Measurements from ENCODE around the gene FERMT2. TPM values are rescaled to one million over a fixed set of nuclear protein-coding genes. Genes with fewer than 3 reads are reported as not detected.

The FERMT2 gene
- total RNA-seq, 1 experiment from 2014 or later = 33.3 TPM

- DNase-seq (ENCODE audit: low read depth, low spot score) (no peak), ATAC-seq (peak; percentile 59)
- no peaks in the 10 kb centered on the region; the same call in 1 of the 2 replicates for H3K36me3 ChIP-seq (ENCODE audit: control insufficient read depth, insufficient read depth, low read length)
- intact Hi-C loops (cut with micrococcal nuclease; ENCODE audit: unreplicated experiment) (no loop called here), in situ Hi-C loops (cut with HindIII; ENCODE audit: low pct_unique_long_range_greater_than_20kb, low sequenced_read_pairs) (no loop called here)
- H3K9me3 ChIP-seq (ENCODE audit: control insufficient read depth, insufficient read depth, low read depth, low read length) = no peaks in the 10 kb centered on the region
- CTCF ChIA-PET = no interaction called here
- no peak overlapping the region for H3K4me3 ChIP-seq (ENCODE audit: low read depth in 2 of 2, low read length in 2 of 2)
- no peak overlapping the region for H3K27ac ChIP-seq (ENCODE audit: low read length)
- TF ChIP-seq POLR2AphosphoS5 (IDR thresholded peaks at IDR 0.05; ENCODE audit: low read depth, low read length) (no peak), CTCF (IDR thresholded peaks at IDR 0.05) (no peak), SIN3A (IDR thresholded peaks at IDR 0.05; ENCODE audit: borderline replicate concordance, insufficient read depth, low read depth, low read length) (no peak), TCF7L2 (IDR thresholded peaks at IDR 0.05; ENCODE audit: low read depth, low read length) (no peak)
- TF ChIP-seq, protein P1, sequence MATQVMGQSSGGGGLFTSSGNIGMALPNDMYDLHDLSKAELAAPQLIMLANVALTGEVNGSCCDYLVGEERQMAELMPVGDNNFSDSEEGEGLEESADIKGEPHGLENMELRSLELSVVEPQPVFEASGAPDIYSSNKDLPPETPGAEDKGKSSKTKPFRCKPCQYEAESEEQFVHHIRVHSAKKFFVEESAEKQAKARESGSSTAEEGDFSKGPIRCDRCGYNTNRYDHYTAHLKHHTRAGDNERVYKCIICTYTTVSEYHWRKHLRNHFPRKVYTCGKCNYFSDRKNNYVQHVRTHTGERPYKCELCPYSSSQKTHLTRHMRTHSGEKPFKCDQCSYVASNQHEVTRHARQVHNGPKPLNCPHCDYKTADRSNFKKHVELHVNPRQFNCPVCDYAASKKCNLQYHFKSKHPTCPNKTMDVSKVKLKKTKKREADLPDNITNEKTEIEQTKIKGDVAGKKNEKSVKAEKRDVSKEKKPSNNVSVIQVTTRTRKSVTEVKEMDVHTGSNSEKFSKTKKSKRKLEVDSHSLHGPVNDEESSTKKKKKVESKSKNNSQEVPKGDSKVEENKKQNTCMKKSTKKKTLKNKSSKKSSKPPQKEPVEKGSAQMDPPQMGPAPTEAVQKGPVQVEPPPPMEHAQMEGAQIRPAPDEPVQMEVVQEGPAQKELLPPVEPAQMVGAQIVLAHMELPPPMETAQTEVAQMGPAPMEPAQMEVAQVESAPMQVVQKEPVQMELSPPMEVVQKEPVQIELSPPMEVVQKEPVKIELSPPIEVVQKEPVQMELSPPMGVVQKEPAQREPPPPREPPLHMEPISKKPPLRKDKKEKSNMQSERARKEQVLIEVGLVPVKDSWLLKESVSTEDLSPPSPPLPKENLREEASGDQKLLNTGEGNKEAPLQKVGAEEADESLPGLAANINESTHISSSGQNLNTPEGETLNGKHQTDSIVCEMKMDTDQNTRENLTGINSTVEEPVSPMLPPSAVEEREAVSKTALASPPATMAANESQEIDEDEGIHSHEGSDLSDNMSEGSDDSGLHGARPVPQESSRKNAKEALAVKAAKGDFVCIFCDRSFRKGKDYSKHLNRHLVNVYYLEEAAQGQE (IDR thresholded peaks at IDR 0.05; ENCODE audit: insufficient read depth in 1 of 2, low read depth in 2 of 2, low read length in 1 of 2) = no peak
- H3K27me3 ChIP-seq (ENCODE audit: control insufficient read depth, insufficient read depth, low read length) = no peaks in the 10 kb centered on the region
- H3K4me1 ChIP-seq (ENCODE audit: control insufficient read depth, insufficient read depth, low read length) = peaks cover 26% of the 10 kb centered on the region
- POLR2A ChIA-PET = no interaction called here
- no TSS peak for BruUV-seq (replicated peaks)
Measured at GRCh38 chr14:52922656-52923055, 28.2 kb downstream of the FERMT2 start.

- Histone ChIP-seq H3K27ac (ENCODE audit: low read length) (no peak overlapping the region), H3K27me3 (ENCODE audit: control insufficient read depth, insufficient read depth, low read length) (no peaks in the 10 kb centered on the region), H3K4me1 (ENCODE audit: control insufficient read depth, insufficient read depth, low read length) (peaks cover 25% of the 10 kb centered on the region), H3K9me3 (ENCODE audit: control insufficient read depth, insufficient read depth, low read depth, low read length) (no peaks in the 10 kb centered on the region), H3K4me3 (ENCODE audit: low read depth in 2 of 2, low read length in 2 of 2) (no peak overlapping the region), H3K36me3 (ENCODE audit: control insufficient read depth, insufficient read depth, low read length) (no peaks in the 10 kb centered on the region; the same call in 1 of the 2 replicates)
- ATAC-seq (no peak), DNase-seq (ENCODE audit: low read depth, low spot score) (no peak)
- in situ Hi-C loops (cut with HindIII; ENCODE audit: low pct_unique_long_range_greater_than_20kb, low sequenced_read_pairs) = no loop called here
- intact Hi-C loops (cut with micrococcal nuclease; ENCODE audit: unreplicated experiment) = no loop called here
- no TSS peak for BruUV-seq (replicated peaks)
- TF ChIP-seq, protein P1 (IDR thresholded peaks at IDR 0.05; ENCODE audit: insufficient read depth in 1 of 2, low read depth in 2 of 2, low read length in 1 of 2) = no peak
- TF ChIP-seq POLR2AphosphoS5 (IDR thresholded peaks at IDR 0.05; ENCODE audit: low read depth, low read length) = no peak
- no peak for TF ChIP-seq CTCF (IDR thresholded peaks at IDR 0.05)
- no peak for TF ChIP-seq TCF7L2 (IDR thresholded peaks at IDR 0.05; ENCODE audit: low read depth, low read length)
- no peak for TF ChIP-seq SIN3A (IDR thresholded peaks at IDR 0.05; ENCODE audit: borderline replicate concordance, insufficient read depth, low read depth, low read length)
- ChIA-PET CTCF (no interaction called here), POLR2A (no interaction called here)
Measured at GRCh38 chr14:52922059-52922458, 28.8 kb downstream of the FERMT2 start.
